Left ventricle myocardium inferior (tissue), 1 donor: ENCODE data around the gene GNG2. TPM values are rescaled to one million over a fixed set of nuclear protein-coding genes. Genes with fewer than 3 reads are reported as not detected.
A peak's percentile ranks its signal among the peaks of the same experiment; 100 is the strongest.

Experiments used
- DNase-seq: peaks from one replicate; pipeline ENCODE4 v3.0.0-alpha.2; 2020
- H3K27ac ChIP-seq: fragments of 200-600 bp; replicated peaks from 2 replicates; pipeline ENCODE4 v1.8.0; 2021
- H3K27me3 ChIP-seq: fragments of 200-600 bp; 2 replicates; pipeline ENCODE4 v1.8.0; 2021; ENCODE audit warnings: low read depth
- H3K36me3 ChIP-seq: fragments of 200-600 bp; 2 replicates; pipeline ENCODE4 v1.8.0; 2021
- H3K4me1 ChIP-seq: fragments of 200-600 bp; 2 replicates; pipeline ENCODE4 v1.8.0; 2021
- H3K4me3 ChIP-seq: fragments of 200-600 bp; 2 replicates; pipeline ENCODE4 v1.8.0; 2021; ENCODE audit warnings: mild to moderate bottlenecking, moderate library complexity
- H3K9me3 ChIP-seq: fragments of 200-600 bp; replicated peaks from 2 replicates; pipeline ENCODE4 v1.8.0; 2021
- intact Hi-C: fragments of 100-400 bp; cut with micrococcal nuclease; formaldehyde crosslinking; loops from one replicate; pipeline ENCODE4 v1.11.0; 2022
- total RNA-seq: library from RNA; stranded (reverse); fragmentation: NEBNext Ultra II Directional; extraction: Animal tissue kit (Norgen Biotek cat#: 25700); gene quantifications from one replicate; pipeline ENCODE4 v1.2.1, GENCODE V29; 2021
- TF ChIP-seq, protein P1 (sequence below): fragments of 200-600 bp; IDR thresholded peaks from 2 replicates; pipeline ENCODE4 v1.8.0; 2021; ENCODE audit warnings: antibody characterized with exemption, mild to moderate bottlenecking, borderline replicate concordance
- donor health status: DM: no; HTN: yes; CAD: no; lungs with severe emphysema.

Gene GNG2
- total RNA-seq, 1 donor from 2014 or later = 6.7 TPM

DNA sequence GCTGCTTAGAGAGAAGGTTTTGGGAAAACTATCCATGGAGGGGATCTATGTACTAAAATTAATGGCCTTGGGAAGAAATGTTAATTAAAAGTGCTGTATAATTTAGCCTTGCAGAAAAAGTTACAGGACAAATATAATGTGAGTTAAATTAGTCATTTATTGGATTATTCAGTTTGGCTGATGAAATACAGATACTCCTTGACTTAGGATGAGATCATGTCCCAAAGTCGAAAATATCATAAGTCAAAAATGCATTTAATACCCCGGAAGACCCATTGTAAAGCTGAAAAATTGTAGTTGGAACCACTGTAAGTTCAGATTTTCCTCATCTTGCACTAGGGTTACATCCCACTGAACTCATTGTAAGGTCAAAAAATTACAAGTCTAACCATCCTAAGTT is 138.7 kb downstream of the GNG2 start:
- Histone ChIP-seq H3K27ac (peak overlapping the region; percentile 11), H3K9me3 (no peaks in the 10 kb centered on the region), H3K4me3 (no peak overlapping the region), H3K4me1 (peaks cover 82% of the 10 kb centered on the region), H3K27me3 (no peaks in the 10 kb centered on the region), H3K36me3 (peaks cover 72% of the 10 kb centered on the region)
- no peak for DNase-seq
- TF ChIP-seq, protein P1, sequence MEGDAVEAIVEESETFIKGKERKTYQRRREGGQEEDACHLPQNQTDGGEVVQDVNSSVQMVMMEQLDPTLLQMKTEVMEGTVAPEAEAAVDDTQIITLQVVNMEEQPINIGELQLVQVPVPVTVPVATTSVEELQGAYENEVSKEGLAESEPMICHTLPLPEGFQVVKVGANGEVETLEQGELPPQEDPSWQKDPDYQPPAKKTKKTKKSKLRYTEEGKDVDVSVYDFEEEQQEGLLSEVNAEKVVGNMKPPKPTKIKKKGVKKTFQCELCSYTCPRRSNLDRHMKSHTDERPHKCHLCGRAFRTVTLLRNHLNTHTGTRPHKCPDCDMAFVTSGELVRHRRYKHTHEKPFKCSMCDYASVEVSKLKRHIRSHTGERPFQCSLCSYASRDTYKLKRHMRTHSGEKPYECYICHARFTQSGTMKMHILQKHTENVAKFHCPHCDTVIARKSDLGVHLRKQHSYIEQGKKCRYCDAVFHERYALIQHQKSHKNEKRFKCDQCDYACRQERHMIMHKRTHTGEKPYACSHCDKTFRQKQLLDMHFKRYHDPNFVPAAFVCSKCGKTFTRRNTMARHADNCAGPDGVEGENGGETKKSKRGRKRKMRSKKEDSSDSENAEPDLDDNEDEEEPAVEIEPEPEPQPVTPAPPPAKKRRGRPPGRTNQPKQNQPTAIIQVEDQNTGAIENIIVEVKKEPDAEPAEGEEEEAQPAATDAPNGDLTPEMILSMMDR = no peak
- intact Hi-C loops = no loop called here

DNA sequence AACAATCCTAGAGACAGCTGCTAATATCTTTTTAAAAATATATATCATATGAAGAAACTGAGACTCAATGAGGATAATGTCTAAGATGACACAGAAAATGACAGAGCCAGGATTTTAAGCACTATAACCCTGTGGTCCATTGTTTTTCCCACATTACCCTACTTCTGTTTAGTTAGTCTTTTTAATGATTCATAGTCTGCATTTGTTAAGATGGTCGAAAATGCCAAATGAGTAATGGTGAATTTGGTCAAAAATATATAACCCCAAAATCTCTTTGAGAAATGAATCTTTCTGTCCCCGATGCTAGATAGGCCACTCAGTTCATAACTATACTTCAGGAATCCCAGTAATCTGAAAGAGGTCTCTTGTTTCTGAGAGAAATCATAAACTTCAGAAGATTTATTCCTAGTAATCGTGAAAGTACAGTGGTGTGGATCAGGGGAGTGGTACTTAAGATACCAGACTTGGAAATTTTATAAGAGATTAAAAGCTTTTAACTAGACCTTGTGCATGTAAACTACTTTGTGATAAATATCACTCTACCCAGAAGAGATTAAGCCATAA is 139.7 kb downstream of the GNG2 start:
- no peak for DNase-seq
- peak overlapping the region; percentile 89 for H3K27ac ChIP-seq
- H3K36me3 ChIP-seq = peaks cover 73% of the 10 kb centered on the region
- intact Hi-C loops = no loop called here
- H3K4me3 ChIP-seq = no peak overlapping the region
- no peaks in the 10 kb centered on the region for H3K27me3 ChIP-seq
- peaks cover 82% of the 10 kb centered on the region for H3K4me1 ChIP-seq
- H3K9me3 ChIP-seq = no peaks in the 10 kb centered on the region
- TF ChIP-seq, protein P1 = no peak

DNA sequence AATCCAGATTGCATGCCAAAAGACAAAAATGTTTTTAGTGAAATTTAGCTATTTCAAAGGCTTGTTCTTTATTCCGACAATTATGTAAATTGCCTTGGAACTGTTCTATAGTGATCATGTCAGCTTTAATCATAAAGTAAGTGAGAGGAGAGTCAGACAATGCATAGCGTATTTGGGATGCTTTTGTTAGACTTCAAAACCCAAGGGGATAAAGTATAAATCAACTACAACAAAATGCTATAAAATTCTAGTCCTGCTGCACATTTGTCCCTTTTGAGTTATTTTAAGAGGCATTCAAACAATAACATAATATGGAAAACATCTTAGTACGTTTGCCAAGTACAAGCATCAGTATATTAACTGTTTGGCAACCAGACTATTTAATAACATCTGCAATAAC is 140.3 kb downstream of the GNG2 start:
- peak overlapping the region; percentile 89 for H3K27ac ChIP-seq
- peaks cover 73% of the 10 kb centered on the region for H3K36me3 ChIP-seq

GRCh38 chr14:52002542-52002941 is 142.1 kb downstream of the GNG2 start:
- no peaks in the 10 kb centered on the region for H3K9me3 ChIP-seq
- peaks cover 84% of the 10 kb centered on the region for H3K4me1 ChIP-seq
- H3K27me3 ChIP-seq = no peaks in the 10 kb centered on the region
- H3K36me3 ChIP-seq = peaks cover 88% of the 10 kb centered on the region
- intact Hi-C loops = no loop called here
- TF ChIP-seq, protein P1 = no peak
- H3K4me3 ChIP-seq = no peak overlapping the region
- H3K27ac ChIP-seq = peak overlapping the region; percentile 89
- no peak for DNase-seq

More for the DNA sequence above, 140.3 kb downstream of the GNG2 start:
- intact Hi-C loops = no loop called here
- DNase-seq = no peak
- peaks cover 82% of the 10 kb centered on the region for H3K4me1 ChIP-seq
- H3K27me3 ChIP-seq = no peaks in the 10 kb centered on the region
- no peaks in the 10 kb centered on the region for H3K9me3 ChIP-seq
- TF ChIP-seq, protein P1 = no peak
- no peak overlapping the region for H3K4me3 ChIP-seq

DNA sequence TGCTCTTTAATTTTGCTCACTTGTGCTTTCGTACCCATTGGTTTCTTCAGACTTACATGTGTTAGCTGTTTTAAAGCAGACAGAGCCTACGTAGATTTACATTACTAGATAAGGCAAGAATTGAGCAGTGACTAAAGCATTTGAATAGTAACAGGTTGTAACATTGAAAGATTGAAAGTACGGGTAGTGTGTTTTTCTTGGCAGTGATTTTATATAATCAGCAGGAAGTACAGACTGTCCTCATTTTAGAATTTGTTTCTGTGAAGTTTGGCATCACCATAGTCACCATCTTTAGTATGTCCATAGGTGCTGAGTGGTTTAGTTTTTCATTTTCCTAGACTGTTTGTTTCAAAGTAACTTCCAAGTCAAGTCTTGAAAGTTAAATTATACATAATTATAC is 142.9 kb downstream of the GNG2 start:
- H3K9me3 ChIP-seq = no peaks in the 10 kb centered on the region
- TF ChIP-seq, protein P1 = no peak
- H3K4me3 ChIP-seq = no peak overlapping the region
- H3K27ac ChIP-seq = peak overlapping the region; percentile 89
- intact Hi-C loops = no loop called here
- peaks cover 92% of the 10 kb centered on the region for H3K4me1 ChIP-seq
- peaks cover 88% of the 10 kb centered on the region for H3K36me3 ChIP-seq
- H3K27me3 ChIP-seq = no peaks in the 10 kb centered on the region
- DNase-seq = no peak
